ENCODE data around the gene ERCC1. TPM values are rescaled to one million over a fixed set of nuclear protein-coding genes. Genes with fewer than 3 reads are reported as not detected.
A peak's percentile ranks its signal among the peaks of the same experiment; 100 is the strongest.

ERCC1 gene
- total RNA-seq, 1 donor from 2014 or later: 117 TPM

- Mint-ChIP-seq H3K36me3 (ENCODE audit: unreplicated experiment) (peaks cover 6% of the 10 kb centered on the region), H3K27ac (ENCODE audit: unreplicated experiment) (no peak overlapping the region), H3K9me3 (ENCODE audit: unreplicated experiment) (no peaks in the 10 kb centered on the region), H3K4me3 (ENCODE audit: unreplicated experiment) (no peak overlapping the region), H3K4me1 (ENCODE audit: unreplicated experiment) (no peaks in the 10 kb centered on the region), H3K27me3 (ENCODE audit: unreplicated experiment) (no peaks in the 10 kb centered on the region)
- no peak for DNase-seq (ENCODE audit: extremely low spot score, unreplicated experiment)
- TF ChIP-seq, protein P1, sequence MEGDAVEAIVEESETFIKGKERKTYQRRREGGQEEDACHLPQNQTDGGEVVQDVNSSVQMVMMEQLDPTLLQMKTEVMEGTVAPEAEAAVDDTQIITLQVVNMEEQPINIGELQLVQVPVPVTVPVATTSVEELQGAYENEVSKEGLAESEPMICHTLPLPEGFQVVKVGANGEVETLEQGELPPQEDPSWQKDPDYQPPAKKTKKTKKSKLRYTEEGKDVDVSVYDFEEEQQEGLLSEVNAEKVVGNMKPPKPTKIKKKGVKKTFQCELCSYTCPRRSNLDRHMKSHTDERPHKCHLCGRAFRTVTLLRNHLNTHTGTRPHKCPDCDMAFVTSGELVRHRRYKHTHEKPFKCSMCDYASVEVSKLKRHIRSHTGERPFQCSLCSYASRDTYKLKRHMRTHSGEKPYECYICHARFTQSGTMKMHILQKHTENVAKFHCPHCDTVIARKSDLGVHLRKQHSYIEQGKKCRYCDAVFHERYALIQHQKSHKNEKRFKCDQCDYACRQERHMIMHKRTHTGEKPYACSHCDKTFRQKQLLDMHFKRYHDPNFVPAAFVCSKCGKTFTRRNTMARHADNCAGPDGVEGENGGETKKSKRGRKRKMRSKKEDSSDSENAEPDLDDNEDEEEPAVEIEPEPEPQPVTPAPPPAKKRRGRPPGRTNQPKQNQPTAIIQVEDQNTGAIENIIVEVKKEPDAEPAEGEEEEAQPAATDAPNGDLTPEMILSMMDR (IDR thresholded peaks at IDR 0.05): no peak
Observed at GRCh38 chr19:45391871-45392665, 31.6 kb downstream of the ERCC1 start.

DNA sequence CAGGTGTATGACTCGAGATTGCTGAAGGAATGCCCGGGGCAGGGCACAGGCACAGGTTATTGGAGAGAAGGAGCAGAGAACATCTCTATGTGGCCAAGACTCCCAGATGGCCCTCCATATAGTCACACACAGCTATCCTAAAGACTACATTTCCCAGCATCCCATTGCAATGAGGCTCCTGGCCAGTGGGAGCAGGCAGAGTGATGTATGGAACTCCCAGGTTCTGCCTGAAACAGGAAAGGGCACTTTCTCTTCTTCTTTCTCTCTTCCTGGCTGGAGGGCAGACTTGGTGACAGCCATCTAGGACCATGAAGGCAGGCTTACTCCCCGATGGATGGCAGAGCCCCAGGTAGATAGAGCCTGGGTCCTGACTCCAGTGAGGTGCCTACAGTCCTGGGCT is 32.4 kb downstream of the ERCC1 start:
- no peak for DNase-seq (ENCODE audit: extremely low spot score, unreplicated experiment)
- Mint-ChIP-seq H3K27ac (ENCODE audit: unreplicated experiment) (no peak overlapping the region), H3K9me3 (ENCODE audit: unreplicated experiment) (no peaks in the 10 kb centered on the region), H3K36me3 (ENCODE audit: unreplicated experiment) (peaks cover 6% of the 10 kb centered on the region), H3K4me1 (ENCODE audit: unreplicated experiment) (no peaks in the 10 kb centered on the region), H3K27me3 (ENCODE audit: unreplicated experiment) (no peaks in the 10 kb centered on the region), H3K4me3 (ENCODE audit: unreplicated experiment) (no peak overlapping the region)
- TF ChIP-seq, protein P1 (IDR thresholded peaks at IDR 0.05): no peak

DNA sequence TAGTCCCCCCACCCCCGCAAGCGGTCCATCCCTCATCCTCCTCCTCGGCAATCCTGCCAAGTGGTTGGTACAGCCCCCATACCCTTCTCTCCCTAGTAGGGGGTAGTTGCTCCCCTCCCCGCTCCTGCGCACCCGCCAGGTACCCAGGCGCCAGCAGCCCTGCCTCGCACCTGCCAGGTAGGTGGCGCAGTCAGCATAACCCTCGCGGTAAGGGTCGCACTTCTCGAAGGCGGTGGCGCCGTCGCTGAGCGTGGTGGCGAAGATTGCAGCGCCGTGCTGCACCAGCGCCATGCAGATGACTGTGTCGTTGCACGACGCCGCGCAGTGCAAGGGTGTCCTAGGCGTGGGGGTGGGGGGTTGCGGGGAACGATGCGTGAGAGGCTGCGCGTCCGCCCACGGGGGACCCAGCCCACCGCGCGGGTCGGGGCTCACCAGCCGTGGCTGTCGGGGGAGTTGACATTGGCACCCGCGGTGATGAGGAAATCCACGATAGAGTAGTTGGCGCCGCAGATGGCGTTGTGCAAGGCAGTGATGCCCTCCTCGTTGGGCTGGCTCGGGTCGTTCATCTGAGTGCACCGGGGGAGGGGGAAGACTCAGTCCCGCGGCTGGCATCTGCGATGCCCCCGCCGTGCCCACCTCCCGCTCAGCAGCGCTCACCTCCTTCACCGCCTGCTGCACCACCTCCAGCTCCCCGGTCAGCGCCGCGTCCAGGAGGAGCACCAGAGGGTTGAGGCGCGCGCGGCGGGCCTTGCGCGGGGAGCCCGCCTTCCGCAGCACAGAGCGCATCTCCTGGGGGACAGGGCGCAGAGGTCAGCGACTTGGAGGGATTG is 38.1 kb downstream of the ERCC1 start:
- TF ChIP-seq, protein P1 (IDR thresholded peaks at IDR 0.05): no peak
- Mint-ChIP-seq H3K27ac (ENCODE audit: unreplicated experiment) (no peak overlapping the region), H3K36me3 (ENCODE audit: unreplicated experiment) (peaks cover 1% of the 10 kb centered on the region), H3K4me3 (ENCODE audit: unreplicated experiment) (no peak overlapping the region), H3K9me3 (ENCODE audit: unreplicated experiment) (no peaks in the 10 kb centered on the region), H3K4me1 (ENCODE audit: unreplicated experiment) (peaks cover 2% of the 10 kb centered on the region), H3K27me3 (ENCODE audit: unreplicated experiment) (no peaks in the 10 kb centered on the region)
- no peak for DNase-seq (ENCODE audit: extremely low spot score, unreplicated experiment)

DNA sequence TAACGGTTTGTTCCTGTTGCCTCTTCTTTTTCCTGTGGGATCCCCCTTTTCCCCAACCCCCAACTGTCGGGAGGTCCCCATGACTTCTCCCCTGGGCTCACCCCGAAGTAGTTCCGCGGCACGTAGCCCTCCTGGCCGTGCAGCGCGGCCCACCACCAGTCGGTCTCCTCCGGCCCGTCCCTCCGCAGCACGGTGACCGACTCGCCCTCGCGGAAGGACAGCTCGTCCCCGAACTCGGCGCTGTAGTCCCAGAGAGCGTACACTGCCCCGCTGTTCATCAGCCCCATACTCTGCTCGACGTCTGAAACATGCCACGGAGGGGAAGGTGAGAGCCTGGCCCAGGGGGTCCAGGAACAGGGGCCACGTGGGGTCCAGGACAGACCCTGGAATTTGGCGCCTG is 41.3 kb downstream of the ERCC1 start:
- TF ChIP-seq, protein P1 (IDR thresholded peaks at IDR 0.05): no peak
- H3K9me3 Mint-ChIP-seq (ENCODE audit: unreplicated experiment): no peaks in the 10 kb centered on the region
- no peak for DNase-seq (ENCODE audit: extremely low spot score, unreplicated experiment)
- H3K4me3 Mint-ChIP-seq (ENCODE audit: unreplicated experiment): no peak overlapping the region
- no peaks in the 10 kb centered on the region for H3K27me3 Mint-ChIP-seq (ENCODE audit: unreplicated experiment)
- peaks cover 12% of the 10 kb centered on the region for H3K4me1 Mint-ChIP-seq (ENCODE audit: unreplicated experiment)
- H3K27ac Mint-ChIP-seq (ENCODE audit: unreplicated experiment): no peak overlapping the region
- H3K36me3 Mint-ChIP-seq (ENCODE audit: unreplicated experiment): no peaks in the 10 kb centered on the region

DNA sequence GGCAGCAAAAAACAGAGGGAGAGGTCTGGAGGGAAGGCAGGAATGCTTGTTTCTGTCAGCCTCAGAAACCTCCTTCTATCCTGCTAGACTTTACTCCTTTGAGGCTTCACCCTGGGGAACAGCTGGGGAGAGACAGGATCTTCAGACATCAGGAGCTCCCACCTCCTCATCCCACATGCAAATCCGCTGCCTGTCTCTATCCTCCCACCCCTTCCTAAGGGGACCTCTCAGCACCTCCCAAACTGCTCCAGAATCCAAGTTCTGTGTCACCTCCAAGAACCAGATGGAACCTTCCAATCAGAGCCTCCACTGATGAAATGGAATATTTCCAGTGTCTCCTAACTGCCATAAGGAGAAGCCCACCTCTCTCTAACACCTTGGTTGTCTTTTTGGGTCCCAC is 43.6 kb downstream of the ERCC1 start:
- TF ChIP-seq, protein P1 (IDR thresholded peaks at IDR 0.05): no peak
- no peaks in the 10 kb centered on the region for H3K9me3 Mint-ChIP-seq (ENCODE audit: unreplicated experiment)
- H3K36me3 Mint-ChIP-seq (ENCODE audit: unreplicated experiment): no peaks in the 10 kb centered on the region
- no peak overlapping the region for H3K4me3 Mint-ChIP-seq (ENCODE audit: unreplicated experiment)
- DNase-seq (ENCODE audit: extremely low spot score, unreplicated experiment): no peak
- H3K27me3 Mint-ChIP-seq (ENCODE audit: unreplicated experiment): no peaks in the 10 kb centered on the region
- H3K27ac Mint-ChIP-seq (ENCODE audit: unreplicated experiment): peak overlapping the region; percentile 32
- peaks cover 23% of the 10 kb centered on the region for H3K4me1 Mint-ChIP-seq (ENCODE audit: unreplicated experiment)

Data from osteocyte (in vitro differentiated cells).